Liver (tissue), 9 donors: ENCODE measurements around the gene NUDT2. TPM values are rescaled to one million over a fixed set of nuclear protein-coding genes. Genes with fewer than 3 reads are reported as not detected.

Experiments used
- DNase-seq: peaks from one replicate; pipeline ENCODE4 v3.0.0-alpha.2; 2017; ENCODE audit warnings: low spot score
- H3K27ac ChIP-seq, 2 donors: one replicate each; pipeline ENCODE4 v1.7.0; 2013; ENCODE audit warnings: inconsistent platforms in 2 of 2, low read length in 2 of 2, control low read depth in 1 of 2, low read depth in 1 of 2, mild to moderate bottlenecking in 1 of 2
- H3K27me3 ChIP-seq, 4 donors: one replicate each; pipeline versions ENCODE4 v1.6.1 to v1.7.0; 2013; ENCODE audit warnings: low read length in 3 of 4, inconsistent platforms in 1 of 4, mild to moderate bottlenecking in 1 of 4, moderate library complexity in 1 of 4; ENCODE audit not compliant: control insufficient read depth in 4 of 4, insufficient read depth in 4 of 4
- H3K36me3 ChIP-seq, 4 donors: one replicate each; pipeline versions ENCODE4 v1.6.1 to v1.7.0; 2013; ENCODE audit warnings: low read length in 3 of 4, mild to moderate bottlenecking in 3 of 4, low read depth in 1 of 4, moderate library complexity in 1 of 4; ENCODE audit not compliant: control insufficient read depth in 4 of 4, insufficient read depth in 3 of 4
- H3K4me1 ChIP-seq, 4 donors: one replicate each; pipeline versions ENCODE4 v1.6.1 to v1.7.0; 2013; ENCODE audit warnings: low read length in 3 of 4, mild to moderate bottlenecking in 3 of 4, moderate library complexity in 1 of 4; ENCODE audit not compliant: control insufficient read depth in 4 of 4, insufficient read depth in 4 of 4
- H3K4me3 ChIP-seq, 3 donors: one replicate each; pipeline versions ENCODE4 v1.6.1 to v1.7.0; 2013; ENCODE audit warnings: low read length in 3 of 3, control low read depth in 1 of 3, low read depth in 1 of 3, mild to moderate bottlenecking in 1 of 3
- H3K9ac ChIP-seq, 2 donors: one replicate each; pipeline ENCODE4 v1.7.0; 2013; ENCODE audit warnings: low read length in 2 of 2, mild to moderate bottlenecking in 2 of 2, moderate library complexity in 2 of 2, control low read depth in 1 of 2, low read depth in 1 of 2
- H3K9me3 ChIP-seq, 4 donors: one replicate each; pipeline versions ENCODE4 v1.6.1 to v1.7.0; 2013; ENCODE audit warnings: low read length in 3 of 4; ENCODE audit not compliant: control insufficient read depth in 4 of 4
- CTCF ChIP-seq: fragments of 150-350 bp; IDR thresholded peaks from 2 replicates; pipeline ENCODE4 v1.5.1; 2017; ENCODE audit warnings: improper control_type of control experiment, low read depth, low read length; ENCODE audit not compliant: missing input control
- EGR1 ChIP-seq, 2 donors: IDR thresholded peaks; 2 replicates each; pipeline ENCODE4 v1.6.1; 2016 to 2018; ENCODE audit warnings: antibody characterized with exemption in 2 of 2, low read depth in 2 of 2
- FOXA1 ChIP-seq: IDR thresholded peaks from 2 replicates; pipeline ENCODE4 v1.6.1; 2016; ENCODE audit warnings: antibody characterized with exemption
- FOXA2 ChIP-seq: IDR thresholded peaks from 2 replicates; pipeline ENCODE4 v1.6.1; 2016; ENCODE audit warnings: antibody characterized with exemption
- GABPA ChIP-seq, 2 donors: IDR thresholded peaks in 1 of 2; conservative IDR thresholded peaks in 1 of 2; 2 replicates each; pipeline ENCODE4 v1.6.1; 2016; ENCODE audit warnings: antibody characterized with exemption in 2 of 2, mild to moderate bottlenecking in 1 of 2, moderate library complexity in 1 of 2
- HNF4A ChIP-seq, 2 donors: conservative IDR thresholded peaks; 2 replicates each; pipeline ENCODE4 v1.6.1; 2016; ENCODE audit warnings: antibody characterized with exemption in 2 of 2, mild to moderate bottlenecking in 2 of 2
- NR2F2 ChIP-seq: IDR thresholded peaks from 2 replicates; pipeline ENCODE4 v1.6.1; 2016; ENCODE audit warnings: antibody characterized with exemption
- RAD21 ChIP-seq, 2 donors: IDR thresholded peaks; 2 replicates each; pipeline ENCODE4 v1.6.1; 2016; ENCODE audit warnings: antibody characterized with exemption in 2 of 2, mild to moderate bottlenecking in 2 of 2
- REST ChIP-seq: IDR thresholded peaks from 2 replicates; pipeline ENCODE4 v1.6.1; 2016; ENCODE audit warnings: antibody characterized with exemption, mild to moderate bottlenecking
- SP1 ChIP-seq: IDR thresholded peaks from 2 replicates; pipeline ENCODE4 v1.6.1; 2018; ENCODE audit warnings: antibody characterized with exemption, mild to moderate bottlenecking
- TAF1 ChIP-seq: conservative IDR thresholded peaks from 2 replicates; pipeline ENCODE4 v1.6.1; 2016; ENCODE audit warnings: antibody characterized with exemption, mild to moderate bottlenecking
- ZBTB33 ChIP-seq: IDR thresholded peaks from 2 replicates; pipeline ENCODE4 v1.6.1; 2016; ENCODE audit warnings: antibody characterized with exemption
- whole genome bisulfite sequencing: extraction: QIAGEN DNeasy Blood & Tissue Kit; methylation state at CpG from one replicate; pipeline ENCODE4 v1.1.7; 2013; 5-methylcytosine and 5-hydroxymethylcytosine counted together
- polyA plus RNA-seq, 2 donors: library from polyadenylated mRNA; stranded (reverse) in 1 of 2; unstranded in 1 of 2; fragments of 200-250 nt in 1 of 2; fragments of >200 nt in 1 of 2; fragmentation: Nextera tagmentation in 1 of 2; extraction: Ambion mirVana in 1 of 2; gene quantifications; one replicate each; pipeline versions ENCODE4 v1.2.1 to v1.2.3, GENCODE V29; 2013 to 2015
- total RNA-seq, 2 donors: library from RNA; depleted of rRNA; stranded (reverse); fragments of >200 nt; gene quantifications; one replicate each; pipeline ENCODE4 v1.2.3, GENCODE V29; 2014
- donor health status: healthy.
- donor health status: healthy.
- donor health status: healthy.
- donor health status: healthy.
- donor health status: healthy.

Gene NUDT2
- total and polyA plus RNA-seq, 4 donors: 9.2 to 23.5 (median 15.7) TPM

GRCh38 chr9:34321451-34321850 is 7.9 kb upstream of the NUDT2 start:
- Histone ChIP-seq H3K4me3 (no peak overlapping the region), H3K27me3 (no peaks in the 10 kb centered on the region), H3K36me3 (no peaks in the 10 kb centered on the region), H3K9ac (no peak overlapping the region), H3K27ac (no peak overlapping the region), H3K9me3 (no peaks in the 10 kb centered on the region), H3K4me1 (no peaks in the 10 kb centered on the region)
- no peak for TF ChIP-seq EGR1 (IDR thresholded peaks at IDR 0.05; ENCODE audit: low read depth in 2 of 2)
- TF ChIP-seq CTCF: no peak
- no peak for TF ChIP-seq REST
- no peak for TF ChIP-seq FOXA1
- no peak for TF ChIP-seq TAF1
- DNase-seq: no peak
- WGBS: 94% methylated on average over 7 of the region's 7 CpGs

- no peak overlapping the region for H3K9ac ChIP-seq
- TF ChIP-seq TAF1: no peak
- no peak for TF ChIP-seq EGR1 (IDR thresholded peaks at IDR 0.05; ENCODE audit: low read depth in 2 of 2)
- TF ChIP-seq SP1: no peak
- TF ChIP-seq RAD21 (IDR thresholded peaks at IDR 0.05): no peak
- no peak for TF ChIP-seq NR2F2
- TF ChIP-seq GABPA (IDR thresholded peaks at IDR 0.05 in 1 of 2, conservative IDR thresholded peaks at IDR 0.05 in 1 of 2): no peak
- TF ChIP-seq ZBTB33: no peak
- TF ChIP-seq FOXA2: no peak
- no peak for TF ChIP-seq FOXA1
- TF ChIP-seq HNF4A (conservative IDR thresholded peaks at IDR 0.05): no peak
- H3K9me3 ChIP-seq: no peaks in the 10 kb centered on the region
- DNase-seq: no peak
- H3K27me3 ChIP-seq: no peaks in the 10 kb centered on the region
- no peak overlapping the region for H3K27ac ChIP-seq
- H3K4me1 ChIP-seq: no peaks in the 10 kb centered on the region
- 87% methylated on average over 2 of the region's 2 CpGs for WGBS
- no peak overlapping the region for H3K4me3 ChIP-seq
- no peaks in the 10 kb centered on the region for H3K36me3 ChIP-seq
Measured at GRCh38 chr9:34322899-34323591, 6.3 kb upstream of the NUDT2 start.
